IMR-90 (cell line): ENCODE results near the gene CAMTA1. TPM values are rescaled to one million over a fixed set of nuclear protein-coding genes. Genes with fewer than 3 reads are reported as not detected.

Experiments used
- ATAC-seq: fragments of 200-7000 bp; cut with Tn5 transposase; 2 replicates; pipeline ENCODE4 v1.9.1; 2020; ENCODE audit warnings: low read depth, mild to moderate bottlenecking, moderate library complexity
- BruUV-seq: library from RNA; stranded (reverse); fragments of 400-500 nt; replicated peaks from 2 replicates; lab custom pipeline; 2021; lab: Mats Ljungman, UMichigan
- CTCF ChIA-PET: fragments of 300-600 bp; formaldehyde crosslinking; extraction: SDS; loops from one replicate; lab custom pipeline; 2021; ENCODE audit warnings: antibody characterized with exemption; lab: Yijun Ruan, JAX
- POLR2A ChIA-PET: fragments of 300-600 bp; sonication (Branson Sonifier 250); formaldehyde crosslinking; loops from one replicate; lab custom pipeline; 2022; ENCODE audit warnings: antibody characterized with exemption; ENCODE audit not compliant: unreplicated experiment; lab: Charles Lee
- DNase-seq: peaks from one replicate; pipeline ENCODE4 v3.0.0; 2013
- H2AFZ ChIP-seq: replicated peaks from 2 replicates; pipeline ENCODE3; 2013; ENCODE audit warnings: low read length, mild to moderate bottlenecking; ENCODE audit not compliant: poor library complexity
- H2AK5ac ChIP-seq: 2 replicates; pipeline ENCODE4 v1.6.1; 2013; ENCODE audit warnings: low read depth, low read length, inconsistent platforms
- H2AK9ac ChIP-seq: replicated peaks from 2 replicates; pipeline ENCODE3; 2013; ENCODE audit warnings: mild to moderate bottlenecking, low read depth, low read length, moderate library complexity; ENCODE audit not compliant: poor library complexity
- H2BK120ac ChIP-seq: 2 replicates; pipeline ENCODE4 v1.6.1; 2013; ENCODE audit warnings: low read depth, low read length, inconsistent platforms
- H2BK15ac ChIP-seq: 3 replicates; pipeline ENCODE4 v1.6.1; 2013; ENCODE audit warnings: low read depth, low read length, inconsistent platforms
- H2BK20ac ChIP-seq: 2 replicates; pipeline ENCODE4 v1.6.1; 2013; ENCODE audit warnings: low read depth, mild to moderate bottlenecking, inconsistent platforms, low read length, moderate library complexity
- H2BK5ac ChIP-seq: 2 replicates; pipeline ENCODE4 v1.6.1; 2013; ENCODE audit warnings: mild to moderate bottlenecking, low read depth, low read length, inconsistent platforms; ENCODE audit not compliant: poor library complexity, severe bottlenecking
- H3K14ac ChIP-seq: replicated peaks from 2 replicates; pipeline ENCODE4 v1.6.1; 2013; ENCODE audit warnings: low read depth, low read length, inconsistent platforms
- H3K18ac ChIP-seq: 2 replicates; pipeline ENCODE4 v1.6.1; 2013; ENCODE audit warnings: low read depth, low read length, control low read depth
- H3K23ac ChIP-seq: 2 replicates; pipeline ENCODE4 v1.6.1; 2013; ENCODE audit warnings: low read depth, low read length, inconsistent platforms
- H3K27ac ChIP-seq: 2 replicates; pipeline ENCODE4 v1.5.1; 2013; ENCODE audit warnings: mild to moderate bottlenecking, control low read depth, low read length; ENCODE audit not compliant: insufficient read depth
- H3K27me3 ChIP-seq: 2 replicates; pipeline ENCODE4 v1.6.1; 2013; ENCODE audit warnings: low read length; ENCODE audit not compliant: control insufficient read depth, insufficient read depth
- H3K36me3 ChIP-seq: 2 replicates; pipeline ENCODE4 v1.6.1; 2013; ENCODE audit warnings: low read length, mixed read lengths; ENCODE audit not compliant: control insufficient read depth, insufficient read depth
- H3K4ac ChIP-seq: 2 replicates; pipeline ENCODE4 v1.6.1; 2013; ENCODE audit warnings: low read depth, low read length, inconsistent platforms
- H3K4me1 ChIP-seq: 2 replicates; pipeline ENCODE4 v1.6.1; 2013; ENCODE audit warnings: low read length, mixed read lengths; ENCODE audit not compliant: control insufficient read depth, insufficient read depth
- H3K4me2 ChIP-seq: 2 replicates; pipeline ENCODE4 v1.6.1; 2013; ENCODE audit warnings: low read depth, mild to moderate bottlenecking, control low read depth, low read length, moderate library complexity
- H3K4me3 ChIP-seq: 2 replicates; pipeline ENCODE4 v1.5.1; 2013; ENCODE audit warnings: low read depth, mild to moderate bottlenecking, control low read depth, low read length, moderate library complexity; ENCODE audit not compliant: insufficient read depth
- H3K56ac ChIP-seq: 2 replicates; pipeline ENCODE4 v1.6.1; 2013; ENCODE audit warnings: low read length, inconsistent platforms; ENCODE audit not compliant: insufficient read depth; ENCODE audit errors: extremely low read depth
- H3K79me1 ChIP-seq, 2 experiments: 2 replicates each; pipeline ENCODE4 v1.6.1; 2013; ENCODE audit warnings: low read length in 2 of 2, inconsistent platforms in 1 of 2, low read depth in 1 of 2
- H3K9ac ChIP-seq: 2 replicates; pipeline ENCODE4 v1.6.1; 2013; ENCODE audit warnings: low read depth, low read length, control low read depth
- H3K9me1 ChIP-seq: 2 replicates; pipeline ENCODE4 v1.6.1; 2013; ENCODE audit warnings: low read length, inconsistent platforms; ENCODE audit not compliant: insufficient read depth
- H3K9me3 ChIP-seq: 2 replicates; pipeline ENCODE4 v1.6.1; 2013; ENCODE audit warnings: low read length; ENCODE audit not compliant: control insufficient read depth, insufficient read depth
- H4K20me1 ChIP-seq: 2 replicates; pipeline ENCODE4 v1.6.1; 2013; ENCODE audit warnings: low read length, inconsistent platforms; ENCODE audit not compliant: insufficient read depth
- H4K5ac ChIP-seq: 2 replicates; pipeline ENCODE4 v1.6.1; 2013; ENCODE audit warnings: mild to moderate bottlenecking, low read depth, low read length, control low read depth
- H4K8ac ChIP-seq, 2 experiments: 2 replicates each; pipeline ENCODE4 v1.6.1; 2013; ENCODE audit warnings: low read depth in 2 of 2, low read length in 2 of 2, control low read depth in 1 of 2, inconsistent platforms in 1 of 2
- H4K91ac ChIP-seq: 2 replicates; pipeline ENCODE4 v1.6.1; 2013; ENCODE audit warnings: low read depth, low read length, inconsistent platforms; ENCODE audit not compliant: insufficient read depth
- CEBPB ChIP-seq: IDR thresholded peaks from 2 replicates; pipeline ENCODE4 v1.6.1; 2012; ENCODE audit warnings: low read depth, low read length, improper control_type of control experiment
- FOS ChIP-seq: fragments of 150-350 bp; IDR thresholded peaks from 2 replicates; pipeline ENCODE4 v1.6.1; 2016; ENCODE audit warnings: low read depth, low read length
- MAFK ChIP-seq: IDR thresholded peaks from 2 replicates; pipeline ENCODE4 v1.6.1; 2012; ENCODE audit warnings: low read depth, low read length, improper control_type of control experiment
- NFE2L2 ChIP-seq: fragments of 150-350 bp; IDR thresholded peaks from 2 replicates; pipeline ENCODE4 v1.6.1; 2016; ENCODE audit warnings: low read depth, mild to moderate bottlenecking, low read length
- POLR2A ChIP-seq: IDR thresholded peaks from 2 replicates; pipeline ENCODE4 v1.6.1; 2012; ENCODE audit warnings: mild to moderate bottlenecking, low read depth, low read length
- RFX5 ChIP-seq: IDR thresholded peaks from 2 replicates; pipeline ENCODE4 v1.8.0; 2012; ENCODE audit warnings: low read depth, mild to moderate bottlenecking, low read length, moderate library complexity
- SMC3 ChIP-seq: fragments of 150-350 bp; IDR thresholded peaks from 2 replicates; pipeline ENCODE4 v1.6.1; 2016; ENCODE audit warnings: low read depth, mild to moderate bottlenecking, antibody characterized with exemption, low read length, moderate library complexity
- WGBS, 2 experiments: methylation state at CpG; one replicate each; pipeline versions ENCODE4 v1.1.5 to v1.1.7; 2013; ENCODE audit warnings: missing lambda C conversion rate in 2 of 2; ENCODE audit not compliant: insufficient read length in 1 of 2; ENCODE audit errors: extremely low coverage in 2 of 2; 5-methylcytosine and 5-hydroxymethylcytosine counted together
- dilution Hi-C: fragments of 300-500 bp; cut with HindIII; formaldehyde crosslinking; loops from one replicate; pipeline ENCODE4 v1.14.3; 2018; ENCODE audit warnings: low sequenced_read_pairs; ENCODE audit not compliant: unreplicated experiment
- in situ Hi-C: fragments of 300-500 bp; cut with MboI; formaldehyde crosslinking; loops from 3 replicates; pipeline ENCODE4 v1.14.3; 2019; ENCODE audit warnings: low sequenced_read_pairs, inconsistent platforms, mixed read lengths
- intact Hi-C: fragments of 100-400 bp; cut with micrococcal nuclease; formaldehyde crosslinking; loops from 2 replicates; pipeline ENCODE4 v1.10.0; 2022
- polyA plus RNA-seq, 3 experiments: library from polyadenylated mRNA; depleted of rRNA; stranded (reverse); fragments of >200 nt; gene quantifications; 2 replicates each; pipeline ENCODE4 v1.2.3, GENCODE V29; 2012; ENCODE audit warnings: low replicate concordance in 1 of 3
- total RNA-seq: library from RNA; depleted of rRNA; stranded (reverse); fragments of >200 nt; gene quantifications from 2 replicates; pipeline ENCODE4 v1.2.3, GENCODE V29; 2012
- TF ChIP-seq, protein P1 (sequence below): conservative IDR thresholded peaks from 2 replicates; pipeline ENCODE4 v1.5.1; 2012; ENCODE audit warnings: mild to moderate bottlenecking, low read depth, low read length, improper control_type of control experiment

The CAMTA1 gene
- total and polyA plus RNA-seq, 2 of the 4 experiments (the other 2 are of a cell fraction): 35.5 to 74.3 TPM

- no peak overlapping the region for H2BK5ac ChIP-seq
- no peak overlapping the region for H3K4me3 ChIP-seq
- intact Hi-C loops (no loop called here), in situ Hi-C loops (loop anchor here (25.0 kb wide), 1 partner anchor 660 kb away; the partner anchor contains the start of gene SLC45A1), dilution Hi-C loops (no loop called here)
- H3K9me1 ChIP-seq: no peaks in the 10 kb centered on the region
- ATAC-seq: no peak
- CTCF ChIA-PET: no interaction called here
- H4K20me1 ChIP-seq: no peaks in the 10 kb centered on the region
- H3K23ac ChIP-seq: no peak overlapping the region
- no peaks in the 10 kb centered on the region for H3K36me3 ChIP-seq
- no peak for DNase-seq
- H2AK5ac ChIP-seq: no peak overlapping the region
- BruUV-seq: no TSS peak
- no peak overlapping the region for H3K27ac ChIP-seq
- H3K79me1 ChIP-seq: no peaks in the 10 kb centered on the region
- POLR2A ChIA-PET: no interaction called here
- H3K4ac ChIP-seq: no peak overlapping the region
- no peak overlapping the region for H2BK20ac ChIP-seq
- H3K56ac ChIP-seq: no peak overlapping the region
- H4K5ac ChIP-seq: no peak overlapping the region
- no peak overlapping the region for H4K8ac ChIP-seq
- H3K14ac ChIP-seq: no peak overlapping the region
- H2AK9ac ChIP-seq: peak overlapping the region; percentile 37
- H3K4me1 ChIP-seq: no peaks in the 10 kb centered on the region
- H3K9me3 ChIP-seq: no peaks in the 10 kb centered on the region
- H4K91ac ChIP-seq: no peak overlapping the region
- WGBS, 2 experiments: 20% methylated on average over 1 of the region's 7 CpGs; no CpG with 5 or more reads in 1 of the 2 experiments
- H2BK120ac ChIP-seq: no peak overlapping the region
- H2AFZ ChIP-seq: no peak overlapping the region
- no peak overlapping the region for H3K18ac ChIP-seq
- H3K9ac ChIP-seq: no peak overlapping the region
- no peak overlapping the region for H2BK15ac ChIP-seq
- TF ChIP-seq POLR2A (no peak), CEBPB (no peak), NFE2L2 (no peak), SMC3 (no peak), FOS (no peak), MAFK (no peak), RFX5 (no peak)
- TF ChIP-seq, protein P1, sequence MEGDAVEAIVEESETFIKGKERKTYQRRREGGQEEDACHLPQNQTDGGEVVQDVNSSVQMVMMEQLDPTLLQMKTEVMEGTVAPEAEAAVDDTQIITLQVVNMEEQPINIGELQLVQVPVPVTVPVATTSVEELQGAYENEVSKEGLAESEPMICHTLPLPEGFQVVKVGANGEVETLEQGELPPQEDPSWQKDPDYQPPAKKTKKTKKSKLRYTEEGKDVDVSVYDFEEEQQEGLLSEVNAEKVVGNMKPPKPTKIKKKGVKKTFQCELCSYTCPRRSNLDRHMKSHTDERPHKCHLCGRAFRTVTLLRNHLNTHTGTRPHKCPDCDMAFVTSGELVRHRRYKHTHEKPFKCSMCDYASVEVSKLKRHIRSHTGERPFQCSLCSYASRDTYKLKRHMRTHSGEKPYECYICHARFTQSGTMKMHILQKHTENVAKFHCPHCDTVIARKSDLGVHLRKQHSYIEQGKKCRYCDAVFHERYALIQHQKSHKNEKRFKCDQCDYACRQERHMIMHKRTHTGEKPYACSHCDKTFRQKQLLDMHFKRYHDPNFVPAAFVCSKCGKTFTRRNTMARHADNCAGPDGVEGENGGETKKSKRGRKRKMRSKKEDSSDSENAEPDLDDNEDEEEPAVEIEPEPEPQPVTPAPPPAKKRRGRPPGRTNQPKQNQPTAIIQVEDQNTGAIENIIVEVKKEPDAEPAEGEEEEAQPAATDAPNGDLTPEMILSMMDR: no peak
- H3K4me2 ChIP-seq: no peak overlapping the region
- H3K27me3 ChIP-seq: peaks cover 27% of the 10 kb centered on the region; the same call in 1 of the 2 replicates
These were observed 866.8 kb downstream of the CAMTA1 start for GRCh38 chr1:7652061-7652460.
